ENCODE measurements around the gene NINJ1.

Gene NINJ1, protein sequence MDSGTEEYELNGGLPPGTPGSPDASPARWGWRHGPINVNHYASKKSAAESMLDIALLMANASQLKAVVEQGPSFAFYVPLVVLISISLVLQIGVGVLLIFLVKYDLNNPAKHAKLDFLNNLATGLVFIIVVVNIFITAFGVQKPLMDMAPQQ

DNA sequence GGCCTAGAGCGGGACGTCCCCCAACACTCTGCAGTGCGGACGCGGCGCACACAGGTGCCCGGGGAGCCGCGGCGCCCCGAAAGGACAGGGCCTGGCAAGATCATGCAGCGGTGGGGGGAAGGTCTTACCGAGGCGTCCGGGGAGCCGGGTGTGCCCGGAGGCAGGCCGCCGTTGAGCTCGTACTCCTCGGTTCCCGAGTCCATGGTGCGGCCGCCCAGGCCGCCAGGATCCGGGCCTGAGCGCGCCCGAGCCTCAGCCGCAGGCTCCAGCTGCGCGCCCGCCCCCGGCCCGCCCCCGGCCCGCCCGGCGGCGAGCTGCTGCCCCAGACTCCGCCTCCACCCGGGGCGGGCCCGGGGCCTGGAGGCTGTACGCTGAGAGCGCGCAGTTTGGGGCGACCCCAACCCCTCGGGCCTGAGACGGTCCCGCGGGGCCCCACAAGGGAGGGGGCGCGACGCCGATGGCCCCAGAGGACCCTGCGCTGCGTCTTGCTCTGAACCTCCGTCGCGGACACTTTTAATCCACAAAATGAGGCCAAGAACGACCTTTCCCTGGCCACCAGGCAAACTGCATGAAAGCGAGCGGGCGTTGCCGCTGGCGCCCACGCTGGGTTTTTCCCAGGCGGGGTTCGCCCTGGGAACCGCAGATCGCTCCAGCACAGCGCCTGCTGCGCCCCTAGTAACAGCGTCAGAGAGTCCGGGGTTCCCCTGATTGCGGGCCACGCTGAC, at the start of gene NINJ1:
Gene NINJ1, minus strand, starts transcription at position 237 of the 725 bp plus-strand sequence. Its CDS starts 34 bp downstream, at position 203.
- DNase-seq (ENCODE audit: low read depth in 2 of 2, low spot score in 1 of 2), result peak; percentile 24 to 69

DNA sequence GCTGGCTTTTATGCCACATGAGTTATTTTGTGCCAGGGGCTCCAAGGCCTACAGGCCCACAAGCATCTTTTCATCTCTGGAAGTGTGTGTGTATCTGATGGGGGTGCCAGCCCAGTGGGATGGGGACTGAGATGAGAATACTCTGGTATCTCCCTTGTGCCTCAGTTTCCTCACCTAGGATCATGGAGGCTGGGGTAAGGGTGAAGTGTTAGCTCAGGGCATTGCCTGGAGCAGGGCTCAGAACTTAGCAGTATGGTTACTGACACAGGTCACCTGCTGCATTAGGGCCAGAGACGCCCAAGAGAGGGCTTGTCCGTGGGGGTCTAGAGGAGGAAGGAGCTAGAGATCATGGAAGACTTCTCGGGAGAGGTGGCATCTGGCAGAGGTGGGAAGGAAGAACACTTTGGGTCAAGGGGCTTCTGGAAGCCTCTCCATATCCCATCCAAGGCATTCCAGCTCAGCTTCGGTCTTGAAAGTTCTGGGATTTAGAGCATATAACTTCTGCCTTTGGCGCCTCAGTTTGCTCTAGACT, 49.1 kb upstream of the NINJ1 start:
- DNase-seq (ENCODE audit: low read depth in 2 of 2, low spot score in 1 of 2), result no peak

DNA sequence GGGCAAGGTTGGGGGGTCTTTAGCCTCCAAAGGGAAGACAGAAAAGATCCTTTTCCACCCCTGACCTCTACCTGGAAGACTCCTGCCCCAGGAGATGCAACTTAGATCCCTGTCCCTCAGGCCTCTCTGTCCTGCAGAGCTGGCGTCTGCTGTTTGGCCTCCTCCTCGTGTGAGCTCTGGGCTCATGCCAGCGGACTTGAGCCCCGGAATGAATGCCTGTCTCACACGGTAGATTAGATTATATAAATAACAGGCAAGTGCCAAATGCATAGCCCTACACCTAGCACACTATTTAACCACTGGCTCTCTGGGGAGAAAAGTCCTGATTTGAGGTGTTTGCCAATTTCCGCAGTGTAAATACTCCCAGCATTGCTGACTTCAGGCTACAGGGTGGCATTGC, 48.5 kb upstream of the NINJ1 start:
- no peak for DNase-seq (ENCODE audit: low read depth in 2 of 2, low spot score in 1 of 2)

DNA sequence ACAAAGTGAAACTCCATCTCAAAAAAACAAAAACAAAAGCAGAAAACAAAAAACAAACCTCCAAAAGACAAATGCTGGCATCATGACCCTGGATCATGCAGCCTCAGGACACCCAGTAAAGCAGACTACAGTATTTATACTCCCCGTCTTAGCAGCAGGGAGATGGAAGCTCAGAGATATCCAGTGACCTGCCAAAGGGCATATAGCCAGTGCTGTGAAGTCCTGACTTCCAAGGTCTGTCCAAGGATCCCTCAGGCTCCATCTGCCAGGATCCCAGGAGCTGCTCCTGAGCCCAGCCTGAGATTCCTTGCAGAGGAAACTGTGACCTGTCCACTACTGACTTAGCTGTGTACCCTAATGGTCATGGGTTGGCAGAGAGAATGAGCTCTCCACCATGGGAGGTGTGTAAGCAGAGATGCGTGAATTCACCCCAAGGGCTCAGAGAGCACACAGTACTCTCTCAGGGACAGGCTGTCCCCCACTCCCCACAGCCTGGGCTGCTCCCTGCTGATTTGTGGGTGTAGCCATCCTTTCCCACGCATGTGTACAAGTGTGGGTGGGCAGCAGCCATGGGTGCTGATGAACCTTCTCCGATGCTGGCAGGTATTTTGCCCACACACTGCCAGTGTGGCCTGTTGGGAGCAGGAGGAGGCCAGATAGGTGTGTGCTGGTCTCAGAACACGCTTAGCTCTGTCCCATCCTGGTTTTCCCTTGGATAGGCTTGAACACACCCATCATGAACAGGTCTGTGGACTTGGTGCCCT, 47.8 kb upstream of the NINJ1 start:
- no peak for DNase-seq (ENCODE audit: low read depth in 2 of 2, low spot score in 1 of 2)

DNA sequence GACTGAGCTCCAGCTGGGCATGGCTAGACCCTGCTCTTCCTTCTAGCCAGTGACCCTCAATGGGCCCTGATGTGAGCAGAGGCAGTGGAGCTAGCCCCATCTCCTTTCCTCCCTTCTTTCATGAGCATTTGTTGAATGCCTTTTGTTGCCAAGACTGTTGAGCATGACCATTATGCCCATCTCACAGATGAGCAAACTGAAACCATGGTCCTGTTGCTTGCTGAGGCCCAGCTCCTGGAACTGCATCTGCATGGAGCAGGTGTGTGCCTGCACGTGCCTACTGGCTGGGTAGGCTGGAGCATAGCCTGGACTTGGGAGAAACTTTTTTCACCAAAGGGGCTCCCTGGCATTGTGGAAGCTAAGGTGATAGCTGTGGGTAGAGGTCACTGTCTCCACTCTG, 46.9 kb upstream of the NINJ1 start:
- no peak for DNase-seq (ENCODE audit: low read depth in 2 of 2, low spot score in 1 of 2)

DNA sequence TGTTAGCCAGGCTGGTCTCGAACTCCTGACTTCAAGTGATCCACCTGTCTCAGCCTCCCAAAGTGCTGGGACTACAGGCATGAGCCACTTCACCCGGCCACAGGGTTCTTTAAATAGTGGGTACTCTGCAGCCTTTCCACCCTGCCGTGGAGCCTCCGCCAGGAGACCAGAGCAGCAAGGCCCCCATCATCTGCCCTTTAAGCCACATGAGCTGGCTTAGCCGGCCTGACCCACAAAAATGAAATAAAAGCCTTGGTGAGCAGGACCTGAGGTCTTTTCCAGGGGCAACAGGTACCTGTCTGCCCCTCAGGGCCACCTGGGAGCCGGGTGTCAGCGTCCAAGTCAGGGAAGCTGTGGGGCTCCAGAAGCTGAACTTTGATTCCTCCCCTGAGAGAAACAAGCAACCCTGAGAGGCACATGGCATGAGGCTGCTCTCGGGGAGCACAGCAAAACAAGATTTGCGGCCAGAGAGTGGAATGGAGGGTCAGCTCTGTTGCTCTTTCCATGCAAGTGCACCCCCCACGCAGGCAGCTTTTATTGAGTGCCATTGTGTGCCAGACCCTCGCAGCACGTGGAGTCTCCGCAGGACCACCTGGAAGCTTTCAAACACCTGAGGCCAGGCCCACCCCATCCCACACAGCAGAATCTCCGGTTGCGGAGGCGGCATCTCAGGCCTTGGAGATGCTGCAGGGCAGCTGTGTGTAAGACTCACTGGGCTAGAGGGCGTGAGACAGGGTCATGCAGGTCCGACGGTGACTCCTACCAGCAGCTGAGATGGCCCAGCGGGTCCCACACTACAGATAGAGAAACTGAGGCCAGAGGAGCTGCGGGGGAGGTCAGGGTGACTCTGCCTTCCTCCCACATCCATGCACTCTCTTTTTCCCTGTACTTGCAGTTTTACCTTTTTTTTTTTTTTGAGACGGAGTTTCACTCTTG, 45.1 kb upstream of the NINJ1 start:
- DNase-seq (ENCODE audit: low read depth in 2 of 2, low spot score in 1 of 2), result no peak

DNA sequence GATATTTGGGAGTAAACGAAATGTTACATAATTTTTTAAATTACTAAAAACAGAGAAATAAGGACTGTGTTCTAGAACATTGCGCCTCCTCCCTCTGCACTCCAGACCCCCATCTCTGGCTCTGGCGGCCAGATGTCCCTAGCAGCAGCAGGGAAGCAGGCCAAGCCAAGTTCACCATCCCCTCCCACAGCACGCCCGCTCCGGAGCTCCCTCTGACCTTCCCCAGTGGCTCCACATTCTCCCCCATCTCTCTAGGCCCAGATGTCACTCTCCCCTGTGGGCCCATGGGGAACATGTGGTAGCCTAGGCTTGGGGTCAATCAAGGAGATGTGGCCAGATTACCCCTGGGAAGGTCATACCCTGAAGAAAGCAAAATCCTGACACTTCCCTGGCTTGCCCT, 43.6 kb upstream of the NINJ1 start:
- no peak for DNase-seq (ENCODE audit: low read depth in 2 of 2, low spot score in 1 of 2)

DNA sequence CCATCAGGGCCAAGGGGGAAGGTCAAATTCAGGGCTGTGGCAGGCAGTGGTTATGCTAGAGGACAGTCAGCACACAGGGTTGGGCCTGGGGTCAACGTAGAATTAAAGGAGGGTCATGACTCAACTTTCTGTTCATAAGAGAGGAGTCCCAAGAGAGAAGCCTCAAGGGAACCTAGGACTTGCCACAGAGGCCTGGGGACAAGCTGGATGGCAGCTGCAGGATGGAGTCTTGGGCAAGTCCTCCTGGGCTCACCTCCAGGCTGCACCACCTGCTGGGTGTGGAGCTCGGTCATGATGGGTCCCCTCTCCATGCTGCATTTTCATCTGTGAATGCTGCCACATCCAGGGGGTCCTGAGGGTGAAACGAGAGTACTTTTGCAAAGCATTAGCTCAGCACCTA, 40.9 kb upstream of the NINJ1 start:
- no peak for DNase-seq (ENCODE audit: low read depth in 2 of 2, low spot score in 1 of 2)

DNA sequence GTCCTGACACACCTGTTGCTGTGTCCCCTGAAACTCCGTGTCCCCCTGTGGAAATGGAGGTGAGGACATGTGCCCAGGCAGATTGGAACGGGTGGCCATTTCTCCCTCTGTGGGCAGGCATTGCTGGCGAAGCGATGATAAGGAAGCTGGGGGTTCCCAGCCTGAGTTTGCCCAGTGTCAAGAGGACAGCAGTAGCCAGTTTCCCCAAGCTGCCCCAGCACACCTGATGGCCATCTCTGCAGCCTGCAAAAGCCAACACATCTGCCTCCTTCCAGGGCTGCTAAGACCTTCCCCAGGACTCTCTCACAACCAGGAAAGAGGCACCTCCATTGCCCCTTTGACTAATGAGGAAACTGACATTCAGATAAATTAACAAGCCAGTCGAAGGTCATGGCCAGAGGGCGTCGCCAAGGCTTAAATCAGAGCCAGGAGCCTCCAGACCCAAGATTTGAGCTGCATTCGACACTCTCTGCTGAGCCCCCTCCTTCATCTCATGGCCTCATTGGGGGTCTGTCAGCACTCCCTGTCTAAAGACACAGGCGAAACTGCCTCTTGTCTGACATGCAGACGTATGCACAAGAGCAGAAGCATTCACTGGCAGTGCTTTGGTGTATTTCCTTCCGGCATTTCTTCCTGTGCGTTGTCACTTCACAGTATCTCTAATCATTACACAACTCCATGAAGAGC, 39.5 kb upstream of the NINJ1 start:
- no peak for DNase-seq (ENCODE audit: low read depth in 2 of 2, low spot score in 1 of 2)

DNA sequence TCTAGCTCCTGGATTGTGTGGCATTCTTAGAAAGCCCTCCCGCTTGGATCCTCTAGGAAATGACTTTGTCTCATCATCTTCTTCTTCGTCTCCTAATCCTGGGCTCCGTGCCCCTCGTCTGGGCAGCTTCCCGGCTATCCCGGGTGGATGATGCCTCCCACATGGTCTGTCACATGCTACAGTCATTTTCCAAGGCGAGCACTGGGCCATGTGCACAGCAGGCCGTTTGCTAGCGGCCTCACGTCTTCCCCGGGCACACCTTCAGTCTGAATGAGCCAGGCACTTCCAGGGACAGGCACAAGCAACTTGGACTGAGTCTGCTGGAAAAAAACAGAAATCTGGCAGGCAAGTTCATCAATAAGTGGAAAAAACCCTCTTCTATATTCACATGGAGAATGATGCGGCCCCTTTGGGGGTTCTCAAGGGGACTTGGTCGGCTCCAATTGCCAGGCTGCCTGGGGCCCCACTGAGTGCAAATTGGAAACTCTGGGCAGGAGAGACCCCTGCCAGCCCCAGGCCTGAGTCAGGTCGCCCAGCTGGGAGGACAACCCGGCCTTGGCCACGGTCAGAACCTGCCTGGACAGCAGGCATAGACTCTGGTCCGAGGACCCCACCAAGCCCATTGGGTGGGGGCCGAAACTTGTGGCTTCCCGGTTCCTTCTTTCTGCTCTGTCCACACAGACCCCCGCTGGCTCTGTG, 38.8 kb upstream of the NINJ1 start:
- DNase-seq (ENCODE audit: low read depth in 2 of 2, low spot score in 1 of 2), result no peak

DNA sequence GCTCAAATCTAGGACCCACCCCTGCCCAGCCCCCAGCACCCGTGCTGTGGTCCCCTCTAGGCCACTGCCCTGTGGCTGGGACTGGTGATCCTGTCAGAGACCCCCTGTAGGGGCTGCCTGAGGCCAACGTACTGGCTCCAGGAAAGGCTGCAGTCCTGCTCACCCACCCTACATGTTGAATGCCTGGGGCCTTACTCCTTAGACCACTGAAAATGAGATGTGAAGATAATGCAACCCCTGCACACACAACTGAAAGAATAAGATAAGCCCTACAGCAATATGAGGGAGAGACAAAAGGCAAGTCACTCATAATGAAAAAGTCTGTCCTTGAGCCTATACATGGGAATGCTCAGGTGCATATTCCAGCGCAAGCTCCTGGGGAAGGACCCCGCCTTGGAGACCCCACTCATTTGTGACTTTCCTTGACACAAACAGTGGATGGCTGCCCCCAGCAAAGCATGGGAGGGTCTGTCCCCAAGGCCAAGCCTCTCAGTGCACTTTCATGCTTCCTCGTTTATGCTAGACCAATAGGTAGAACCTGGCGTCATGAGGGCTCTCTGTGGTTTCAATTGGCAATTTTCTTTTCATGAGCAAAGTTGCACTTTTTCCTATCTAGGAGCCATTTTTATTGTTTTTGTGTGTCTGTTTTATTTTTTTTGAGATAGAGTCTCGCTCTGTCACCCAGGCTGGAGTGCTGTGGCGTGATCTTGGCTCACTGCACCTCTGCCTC, 37.4 kb upstream of the NINJ1 start:
- no peak for DNase-seq (ENCODE audit: low read depth in 2 of 2, low spot score in 1 of 2)

DNA sequence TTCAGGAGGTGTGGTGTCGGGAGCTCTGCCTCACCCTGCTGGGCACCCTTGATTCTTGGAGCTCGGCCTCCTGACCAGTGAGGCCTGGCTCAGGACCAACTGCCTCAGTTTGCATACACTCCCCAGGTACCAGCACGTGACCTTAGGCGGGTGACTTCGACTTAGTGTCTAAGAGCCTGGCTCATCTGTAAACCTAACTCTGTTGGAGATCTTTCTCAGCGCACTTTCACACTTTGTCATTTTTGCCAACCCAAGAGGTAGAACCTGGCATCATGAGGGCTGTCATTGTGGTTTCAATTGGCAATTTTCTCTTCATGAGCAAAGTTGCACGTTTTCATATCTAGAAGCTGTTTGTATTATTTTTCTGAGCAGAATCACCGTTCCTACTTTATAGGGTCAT, 36.5 kb upstream of the NINJ1 start:
- DNase-seq (ENCODE audit: low read depth in 2 of 2, low spot score in 1 of 2), result no peak

DNA sequence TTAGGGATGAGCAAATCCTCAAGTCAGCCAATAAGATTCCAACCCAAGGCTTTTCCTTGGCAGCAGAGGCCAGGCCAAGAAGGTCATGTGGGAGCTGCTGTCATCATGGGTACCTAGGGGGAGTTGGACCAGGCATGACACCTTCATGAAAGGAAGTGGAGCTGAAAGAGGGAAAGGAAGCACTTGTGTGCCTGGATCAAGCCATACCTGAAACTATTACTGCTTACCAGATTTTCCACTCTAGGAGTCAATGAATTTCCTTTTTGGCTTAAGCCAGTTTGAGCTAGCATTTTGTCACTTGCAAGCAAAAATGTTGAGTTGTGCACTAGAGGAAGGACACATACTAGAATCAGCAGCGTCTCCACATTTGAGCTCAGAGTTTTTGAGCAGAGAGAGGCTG, 35.4 kb upstream of the NINJ1 start:
- no peak for DNase-seq (ENCODE audit: low read depth in 2 of 2, low spot score in 1 of 2)

DNA sequence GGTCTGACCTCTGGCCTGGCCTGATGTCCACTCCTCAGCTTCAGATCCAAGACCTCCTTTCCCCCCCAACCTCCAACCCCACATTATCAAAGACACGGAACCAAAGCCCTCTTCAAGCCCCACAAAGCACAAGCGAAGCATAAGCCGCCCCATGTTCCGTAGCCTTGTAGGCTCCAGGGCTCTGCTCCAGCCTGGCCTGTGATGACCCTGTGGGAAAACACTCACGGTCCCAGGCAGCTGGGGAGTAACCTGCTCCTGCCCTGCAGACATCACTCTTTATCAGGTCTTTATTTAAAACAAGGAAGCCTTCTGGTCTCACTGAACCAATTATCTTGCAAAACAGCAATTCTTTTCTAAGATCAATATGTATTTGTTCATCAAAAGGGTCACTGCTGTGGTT, 34.5 kb upstream of the NINJ1 start:
- DNase-seq (ENCODE audit: low read depth in 2 of 2, low spot score in 1 of 2), result no peak

DNA sequence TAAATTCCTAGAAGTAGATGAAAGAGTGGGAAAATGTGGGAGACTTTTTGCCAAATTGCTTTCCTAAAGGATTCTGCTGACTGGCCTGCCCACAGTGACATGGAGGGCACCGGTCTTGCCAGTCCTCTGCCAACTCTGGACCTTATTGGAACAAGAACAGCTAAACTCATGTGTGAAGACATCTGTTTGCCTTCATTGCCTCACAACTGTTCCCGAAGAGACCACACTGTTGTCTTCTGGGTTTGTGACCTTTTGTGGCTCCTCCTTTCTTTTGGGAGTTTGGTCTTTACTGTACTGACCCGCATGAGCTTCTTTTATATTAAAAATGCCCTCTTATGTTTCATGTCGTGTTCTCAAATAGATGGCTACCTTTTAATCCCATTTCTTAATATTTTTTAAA, 33.8 kb upstream of the NINJ1 start:
- no peak for DNase-seq (ENCODE audit: low read depth in 2 of 2, low spot score in 1 of 2)

DNA sequence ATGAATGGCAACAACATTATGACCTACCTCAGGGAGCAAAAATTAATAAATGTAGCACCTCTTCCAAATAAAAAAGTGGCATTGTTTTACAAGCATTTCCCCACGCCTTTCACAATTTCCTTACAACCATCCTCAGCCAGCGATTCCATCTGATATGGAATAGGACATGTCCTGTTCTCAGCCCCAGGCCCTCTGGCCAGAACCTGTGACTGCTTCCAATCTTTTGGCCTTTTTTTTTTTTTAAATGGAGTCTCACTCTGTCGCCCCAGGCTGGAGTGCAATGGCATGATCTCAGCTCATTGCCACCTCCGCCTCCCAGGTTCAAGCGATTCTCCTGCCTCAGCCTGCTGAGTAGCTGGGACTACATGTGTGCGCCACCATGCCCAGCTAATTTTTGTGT, 33.1 kb upstream of the NINJ1 start:
- no peak for DNase-seq (ENCODE audit: low read depth in 2 of 2, low spot score in 1 of 2)

DNA sequence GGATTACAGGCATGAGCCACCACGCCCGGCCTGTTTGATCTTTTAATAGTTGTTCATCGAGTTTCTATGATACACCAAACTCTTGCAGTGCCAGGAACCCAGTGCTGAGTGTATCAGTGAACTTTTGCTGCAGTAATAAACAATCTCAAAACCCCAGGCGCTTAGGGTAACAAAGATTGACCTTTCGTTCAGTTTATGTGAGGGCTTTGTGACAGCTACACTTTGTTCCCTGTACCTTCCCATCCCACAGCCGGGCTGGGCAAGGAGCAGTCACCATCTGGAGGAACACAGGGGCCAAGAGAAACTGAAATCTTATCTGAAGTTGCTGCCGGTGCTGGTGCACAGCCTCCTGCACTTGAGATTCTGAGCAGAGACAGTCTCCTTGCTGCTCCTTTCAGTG, 32.6 kb upstream of the NINJ1 start:
- DNase-seq (ENCODE audit: low read depth in 2 of 2, low spot score in 1 of 2), result no peak

DNA sequence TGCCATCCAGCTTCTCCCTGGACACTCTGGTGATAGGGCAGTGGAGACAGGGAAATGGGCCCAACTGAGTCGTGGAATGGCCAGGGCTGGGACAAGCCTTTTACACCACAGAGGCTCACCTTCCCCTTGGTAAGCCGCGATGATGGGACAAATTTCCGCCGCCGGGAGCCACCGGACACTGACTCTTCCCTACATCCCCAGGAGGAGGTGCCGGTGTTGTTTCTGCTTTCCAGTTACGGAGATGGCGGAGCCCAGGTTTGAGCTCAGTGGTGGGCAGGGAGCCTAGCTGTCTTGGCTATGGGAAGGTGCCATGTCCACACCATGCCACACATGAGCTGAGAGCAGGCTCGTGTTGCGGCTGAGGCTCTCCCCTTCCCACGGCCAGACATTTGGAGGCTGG, 30.0 kb upstream of the NINJ1 start:
- DNase-seq (ENCODE audit: low read depth in 2 of 2, low spot score in 1 of 2), result no peak

Data from stimulated activated CD8-positive, alpha-beta memory T cell treated with anti-CD3 and anti-CD28 coated beads, Interleukin-4, amount 100 ng/mL, for 1 hour (primary cell).